GM18498 (cell line): Measurements from ENCODE around the gene GIMAP7.
"Not testable (repeated sequence)": the region's sequence is repeated elsewhere in the genome, so short reads cannot be mapped to it uniquely, and the experiment has no call there.

Experiments
- ATAC-seq: cut with Tn5 transposase; IDR thresholded peaks from one replicate; pipeline ENCODE4 v1.9.1; 2021; ENCODE audit warnings: mild to moderate bottlenecking, moderate library complexity; ENCODE audit not compliant: unreplicated experiment

Gene GIMAP7

GRCh38 chr7:150514748-150515222, at the start of gene GIMAP7:
Gene GIMAP7, plus strand, starts transcription at chr7:150514872. Its CDS starts 5,103 bp downstream, at chr7:150519975.
- peak; percentile 82 for ATAC-seq

GRCh38 chr7:150464962-150465361, 49.7 kb upstream of the GIMAP7 start:
- no peak for ATAC-seq

GRCh38 chr7:150465414-150465813, 49.3 kb upstream of the GIMAP7 start:
- ATAC-seq, result no peak

GRCh38 chr7:150466477-150466876, 48.2 kb upstream of the GIMAP7 start:
- ATAC-seq, result no peak

GRCh38 chr7:150468241-150468640, 46.4 kb upstream of the GIMAP7 start:
- no peak for ATAC-seq

GRCh38 chr7:150471886-150472285, 42.8 kb upstream of the GIMAP7 start:
- no peak for ATAC-seq

DNA sequence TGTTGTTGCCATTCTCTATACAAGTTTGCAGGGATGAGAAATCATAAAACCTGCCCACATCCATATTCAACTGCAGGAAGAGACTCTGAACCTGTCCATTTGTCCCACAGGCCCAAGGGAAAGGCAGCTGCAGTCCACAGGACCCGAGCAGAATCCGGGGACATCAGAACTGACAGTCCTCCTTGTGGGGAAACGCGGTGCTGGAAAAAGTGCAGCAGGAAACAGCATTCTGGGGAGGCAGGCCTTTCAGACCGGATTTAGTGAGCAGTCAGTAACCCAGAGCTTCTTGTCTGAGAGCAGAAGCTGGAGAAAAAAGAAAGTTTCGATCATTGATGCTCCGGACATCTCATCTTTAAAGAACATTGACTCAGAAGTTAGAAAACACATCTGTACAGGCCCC, 40.8 kb upstream of the GIMAP7 start:
- no peak for ATAC-seq

- no peak for ATAC-seq
These were observed 38.4 kb upstream of the GIMAP7 start for GRCh38 chr7:150476285-150476684.

DNA sequence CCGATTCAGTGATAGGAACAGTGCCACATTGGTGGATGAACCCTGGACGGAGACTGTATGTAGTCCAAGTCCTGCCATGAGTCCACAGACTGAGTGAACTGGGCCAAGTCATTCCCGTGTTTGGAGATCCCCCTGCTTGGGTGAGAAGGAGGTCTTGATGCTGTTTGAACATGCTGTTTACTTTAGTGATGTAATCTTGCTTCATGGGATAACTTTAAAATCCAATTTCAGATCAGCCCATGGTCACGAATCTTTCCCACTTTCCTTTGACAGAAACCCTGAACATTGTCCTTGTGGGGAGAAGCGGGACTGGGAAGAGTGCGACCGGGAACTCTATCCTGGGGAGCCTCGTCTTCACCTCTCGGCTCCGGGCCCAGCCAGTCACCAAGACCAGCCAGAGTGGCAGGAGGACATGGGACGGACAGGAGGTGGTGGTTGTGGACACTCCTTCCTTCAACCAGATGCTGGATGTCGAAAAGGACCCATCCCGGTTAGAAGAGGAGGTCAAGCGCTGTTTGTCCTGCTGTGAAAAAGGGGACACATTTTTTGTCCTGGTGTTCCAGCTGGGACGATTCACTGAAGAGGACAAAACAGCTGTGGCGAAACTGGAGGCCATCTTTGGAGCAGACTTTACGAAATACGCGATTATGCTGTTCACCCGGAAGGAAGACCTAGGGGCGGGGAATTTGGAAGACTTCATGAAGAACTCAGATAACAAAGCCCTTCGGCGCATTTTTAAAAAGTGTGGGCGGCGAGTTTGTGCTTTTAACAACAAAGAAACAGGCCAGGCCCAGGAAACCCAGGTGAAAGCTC, 37.6 kb upstream of the GIMAP7 start:
- no peak for ATAC-seq

- no peak for ATAC-seq
These were observed 35.5 kb upstream of the GIMAP7 start for GRCh38 chr7:150479023-150479716.

DNA sequence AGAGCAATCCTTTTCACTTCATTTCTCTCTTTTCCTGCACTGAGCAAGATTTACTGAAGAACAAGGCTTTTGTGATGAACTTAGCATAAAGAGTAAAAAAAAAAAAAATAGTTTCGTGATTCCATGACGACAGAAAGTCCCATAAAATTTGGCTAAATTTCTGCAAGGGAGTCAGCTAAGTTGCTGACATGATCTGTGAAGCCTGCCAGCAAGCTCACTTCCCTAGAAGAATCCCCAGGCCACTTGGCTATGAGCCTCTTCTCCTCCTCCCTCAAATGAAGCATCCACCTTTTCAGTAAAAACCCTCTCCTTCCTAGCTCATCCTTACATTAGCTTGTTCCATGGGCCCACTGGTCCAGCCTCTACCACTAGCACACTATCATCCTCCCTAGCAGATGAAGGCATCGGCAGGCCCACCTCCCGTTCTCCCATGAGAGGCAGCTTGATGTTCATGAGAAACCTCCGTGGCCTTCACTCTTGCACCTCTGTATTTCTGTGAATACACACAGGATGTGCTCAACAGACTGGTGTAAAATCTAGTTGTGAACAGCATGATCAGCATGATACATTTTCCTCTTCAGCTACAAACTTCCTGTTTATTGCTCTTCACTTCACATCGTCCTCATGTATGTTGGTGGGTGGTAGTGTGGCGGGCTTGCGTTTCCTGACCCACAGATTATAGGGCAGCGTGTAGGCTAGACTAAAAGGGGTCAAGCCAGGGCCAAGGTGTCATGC, 33.3 kb upstream of the GIMAP7 start:
- ATAC-seq, result no peak

- ATAC-seq, result no peak
These were observed 32.8 kb upstream of the GIMAP7 start for GRCh38 chr7:150481922-150482321.

GRCh38 chr7:150483514-150483913, 31.2 kb upstream of the GIMAP7 start:
- not testable (repeated sequence) for ATAC-seq

GRCh38 chr7:150484071-150484470, 30.6 kb upstream of the GIMAP7 start:
- ATAC-seq, result not testable (repeated sequence)

DNA sequence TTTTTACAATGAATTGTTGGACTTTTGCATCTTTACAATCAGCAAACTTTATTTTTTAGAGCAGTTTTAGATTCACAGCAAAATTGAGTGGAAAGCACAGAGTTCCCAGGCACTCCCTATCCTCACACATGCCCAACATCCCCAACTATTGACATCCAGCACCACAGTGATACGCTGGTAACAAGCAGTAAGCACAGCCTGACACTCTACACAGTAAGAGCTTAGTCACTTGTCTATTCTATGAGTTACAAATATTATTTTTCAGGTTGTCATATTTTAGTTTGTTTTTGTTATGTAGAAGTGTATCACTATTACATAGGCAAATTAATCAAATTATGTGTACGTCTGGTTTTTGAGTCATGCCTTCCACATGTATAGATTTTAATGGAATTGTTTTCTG, 27.0 kb upstream of the GIMAP7 start:
- no peak for ATAC-seq

DNA sequence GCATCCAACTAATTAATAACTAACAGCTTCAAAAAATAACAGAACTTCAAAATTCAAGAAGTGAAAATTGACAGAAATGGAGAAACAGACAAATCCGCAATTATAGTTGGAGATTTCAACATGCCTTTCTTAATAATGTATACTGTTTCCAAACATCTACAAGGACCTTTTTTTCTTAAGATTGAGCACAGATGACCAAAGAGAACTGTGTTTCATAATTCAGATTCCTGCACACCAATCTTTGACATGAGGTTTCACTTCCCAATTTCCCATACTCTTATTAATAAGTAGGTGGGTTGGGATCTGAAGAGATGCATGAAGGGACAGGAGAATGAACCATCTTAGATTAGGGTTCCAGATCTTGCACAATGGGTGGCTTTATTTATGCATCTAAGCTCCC, 24.9 kb upstream of the GIMAP7 start:
- ATAC-seq, result no peak

DNA sequence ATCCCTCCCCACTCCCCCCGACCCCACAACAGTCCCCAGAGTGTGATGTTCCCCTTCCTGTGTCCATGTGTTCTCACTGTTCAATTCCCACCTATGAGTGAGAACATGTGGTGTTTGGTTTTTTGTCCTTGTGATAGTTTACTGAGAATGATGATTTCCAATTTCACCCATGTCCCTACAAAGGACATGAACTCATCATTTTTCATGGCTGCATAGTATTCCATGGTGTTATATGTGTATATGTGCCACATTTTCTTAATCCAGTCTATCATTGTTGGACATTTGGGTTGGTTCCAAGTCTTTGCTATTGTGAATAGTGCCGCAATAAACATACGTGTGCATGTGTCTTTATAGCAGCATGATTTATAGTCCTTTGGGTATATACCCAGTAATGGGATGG, 21.2 kb upstream of the GIMAP7 start:
- not testable (repeated sequence) for ATAC-seq

DNA sequence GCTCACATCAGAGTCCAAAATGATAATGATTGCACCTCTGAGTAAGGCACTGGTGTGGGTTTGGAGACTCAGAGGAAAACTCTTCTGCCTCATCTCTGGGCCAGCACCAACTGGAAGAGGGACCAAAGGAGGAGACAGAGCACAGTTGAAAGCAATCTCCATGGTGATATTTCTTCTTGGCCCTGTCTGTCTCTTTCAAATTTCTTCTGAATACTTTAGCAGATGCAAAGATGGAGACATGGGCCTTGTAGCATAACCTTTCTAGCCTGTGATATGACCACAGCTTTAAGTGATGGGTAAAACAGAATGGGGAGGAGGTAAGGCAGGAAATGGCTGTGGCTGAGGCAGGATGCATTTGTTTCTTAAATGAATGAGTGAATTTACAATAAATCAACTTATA, 12.2 kb upstream of the GIMAP7 start:
- ATAC-seq, result no peak

- ATAC-seq, result no peak
These were observed 11.5 kb upstream of the GIMAP7 start for GRCh38 chr7:150503155-150503554.

GRCh38 chr7:150503581-150503980, 11.1 kb upstream of the GIMAP7 start:
- no peak for ATAC-seq

GRCh38 chr7:150507947-150508602, 6.6 kb upstream of the GIMAP7 start:
- no peak for ATAC-seq
